Fibroblast of lung (primary cell): ENCODE results near the gene CRLF1.

Source experiments
- CTCF ChIP-seq, 2 donors: IDR thresholded peaks in 1 of 2; conservative IDR thresholded peaks in 1 of 2; 1 replicate in 1 of 2; 2 replicates in 1 of 2; pipeline ENCODE4 v1.5.1; 2011 to 2012; ENCODE audit warnings: low read length in 2 of 2, control low read depth in 1 of 2, inconsistent platforms in 1 of 2, low read depth in 1 of 2, mild to moderate bottlenecking in 1 of 2
- EZH2 ChIP-seq: IDR thresholded peaks from 2 replicates; pipeline ENCODE4 v1.5.1; 2012; ENCODE audit warnings: low read length, control low read depth, mild to moderate bottlenecking; ENCODE audit errors: missing control alignments

GRCh38 chr19:18647807-18648206 is 41.2 kb upstream of the CRLF1 start:
- TF ChIP-seq EZH2 (no peak), CTCF (conservative IDR thresholded peaks at IDR 0.05 in 1 of 2, IDR thresholded peaks at IDR 0.05 in 1 of 2; ENCODE audit: low read depth in 1 of 2, low read length in 2 of 2) (no peak)
